Keratinocyte (primary cell): ENCODE results near the gene MCM5. TPM values are rescaled to one million over a fixed set of nuclear protein-coding genes. Genes with fewer than 3 reads are reported as not detected.

Experiments used
- DNase-seq: peaks from one replicate; pipeline ENCODE4 v3.0.0-alpha.2; 2011; ENCODE audit warnings: low read depth, missing footprints, low spot score
- FAIRE-seq: peaks from 2 replicates; lab custom pipeline; 2011; peaks lifted over from hg19 to GRCh38; lab: Jason Lieb, UNC
- H2AFZ ChIP-seq: 2 replicates; pipeline ENCODE4 v1.6.0; 2012; ENCODE audit warnings: low read length, control low read depth, inconsistent platforms; ENCODE audit not compliant: control insufficient read depth
- H3K27ac ChIP-seq: 2 replicates; pipeline ENCODE4 v1.5.1; 2011; ENCODE audit warnings: low read length; ENCODE audit not compliant: control insufficient read depth, insufficient read depth
- H3K27me3 ChIP-seq: 3 replicates; pipeline ENCODE4 v1.6.0; 2011; ENCODE audit warnings: low read length; ENCODE audit not compliant: control insufficient read depth, insufficient read depth; ENCODE audit errors: extremely low read depth
- H3K36me3 ChIP-seq, 2 experiments: 2 replicates in 1 of 2; 3 replicates in 1 of 2; pipeline ENCODE4 v1.5.1; 2011; ENCODE audit warnings: low read length in 2 of 2, mild to moderate bottlenecking in 1 of 2; ENCODE audit not compliant: control insufficient read depth in 2 of 2, insufficient read depth in 2 of 2; ENCODE audit errors: extremely low read depth in 1 of 2
- H3K4me1 ChIP-seq: 3 replicates; pipeline ENCODE4 v1.5.1; 2011; ENCODE audit warnings: low read length; ENCODE audit not compliant: control insufficient read depth, insufficient read depth; ENCODE audit errors: extremely low read depth
- H3K4me2 ChIP-seq: 3 replicates; pipeline ENCODE4 v1.6.0; 2011; ENCODE audit warnings: low read depth, low read length; ENCODE audit not compliant: control insufficient read depth, insufficient read depth; ENCODE audit errors: extremely low read depth
- H3K4me3 ChIP-seq, 3 experiments: fragments of 200-600 bp in 1 of 3; sonication (generic) in 1 of 3; 2 replicates in 2 of 3; 3 replicates in 1 of 3; pipeline ENCODE4 v1.5.1; 2011 to 2016; ENCODE audit warnings: low read length in 3 of 3, mild to moderate bottlenecking in 3 of 3, control low read depth in 2 of 3, inconsistent platforms in 1 of 3, low read depth in 1 of 3, mixed read lengths in 1 of 3, mixed run types in 1 of 3, moderate library complexity in 1 of 3; ENCODE audit not compliant: control insufficient read depth in 2 of 3, insufficient read depth in 2 of 3; ENCODE audit errors: extremely low read depth in 1 of 3
- H3K79me2 ChIP-seq: 2 replicates; pipeline ENCODE4 v1.6.0; 2012; ENCODE audit warnings: low read length; ENCODE audit not compliant: control insufficient read depth, insufficient read depth
- H3K9ac ChIP-seq: 3 replicates; pipeline ENCODE4 v1.6.0; 2011; ENCODE audit warnings: low read length; ENCODE audit not compliant: control insufficient read depth, insufficient read depth; ENCODE audit errors: extremely low read depth
- H3K9me1 ChIP-seq: 3 replicates; pipeline ENCODE4 v1.6.0; 2011; ENCODE audit warnings: low read length; ENCODE audit not compliant: control insufficient read depth, insufficient read depth; ENCODE audit errors: extremely low read depth
- H3K9me3 ChIP-seq: 2 replicates; pipeline ENCODE4 v1.5.1; 2012; ENCODE audit warnings: low read depth, low read length; ENCODE audit not compliant: control insufficient read depth
- H4K20me1 ChIP-seq: 3 replicates; pipeline ENCODE4 v1.6.0; 2011; ENCODE audit warnings: low read length; ENCODE audit not compliant: control insufficient read depth, insufficient read depth; ENCODE audit errors: extremely low read depth
- EZH2 ChIP-seq: IDR thresholded peaks from one replicate; pipeline ENCODE4 v1.6.1; 2012; ENCODE audit warnings: inconsistent platforms, mild to moderate bottlenecking, low read length, moderate library complexity
- dilution Hi-C: fragments of 300-500 bp; cut with MboI; formaldehyde crosslinking; loops from one replicate; pipeline ENCODE4 v1.7.0; 2020; ENCODE audit warnings: low sequenced_read_pairs; ENCODE audit not compliant: extremely low pct_ligation_motif_present
- polyA plus RNA-seq, 5 experiments: library from polyadenylated mRNA; depleted of rRNA in 3 of 5; stranded (reverse) in 3 of 5; stranded (forward) in 1 of 5; unstranded in 1 of 5; fragments of >200 nt; gene quantifications; 1 replicate in 1 of 5; 2 replicates in 3 of 5; 3 replicates in 1 of 5; pipeline versions ENCODE4 v1.2.1 to v1.2.3, GENCODE V29; 2011 to 2012; ENCODE audit warnings: missing spikeins in 2 of 5, low read depth in 1 of 5, low replicate concordance in 1 of 5
- TF ChIP-seq, protein P1 (sequence below), 3 experiments: IDR thresholded peaks in 1 of 3; conservative IDR thresholded peaks in 1 of 3; optimal IDR thresholded peaks in 1 of 3; 2 replicates in 2 of 3; 3 replicates in 1 of 3; pipeline versions ENCODE3 to v1.5.1; 2011; ENCODE audit warnings: low read length in 3 of 3, mild to moderate bottlenecking in 3 of 3, moderate library complexity in 2 of 3, control low read depth in 1 of 3, inconsistent platforms in 1 of 3; ENCODE audit not compliant: insufficient read depth in 2 of 3; ENCODE audit errors: extremely low read depth in 1 of 3

The MCM5 gene
- polyA plus RNA-seq, 1 donor (not counting 4 experiments of a cell fraction or from before 2014, with no cell fraction given) = 24.4 TPM

DNA sequence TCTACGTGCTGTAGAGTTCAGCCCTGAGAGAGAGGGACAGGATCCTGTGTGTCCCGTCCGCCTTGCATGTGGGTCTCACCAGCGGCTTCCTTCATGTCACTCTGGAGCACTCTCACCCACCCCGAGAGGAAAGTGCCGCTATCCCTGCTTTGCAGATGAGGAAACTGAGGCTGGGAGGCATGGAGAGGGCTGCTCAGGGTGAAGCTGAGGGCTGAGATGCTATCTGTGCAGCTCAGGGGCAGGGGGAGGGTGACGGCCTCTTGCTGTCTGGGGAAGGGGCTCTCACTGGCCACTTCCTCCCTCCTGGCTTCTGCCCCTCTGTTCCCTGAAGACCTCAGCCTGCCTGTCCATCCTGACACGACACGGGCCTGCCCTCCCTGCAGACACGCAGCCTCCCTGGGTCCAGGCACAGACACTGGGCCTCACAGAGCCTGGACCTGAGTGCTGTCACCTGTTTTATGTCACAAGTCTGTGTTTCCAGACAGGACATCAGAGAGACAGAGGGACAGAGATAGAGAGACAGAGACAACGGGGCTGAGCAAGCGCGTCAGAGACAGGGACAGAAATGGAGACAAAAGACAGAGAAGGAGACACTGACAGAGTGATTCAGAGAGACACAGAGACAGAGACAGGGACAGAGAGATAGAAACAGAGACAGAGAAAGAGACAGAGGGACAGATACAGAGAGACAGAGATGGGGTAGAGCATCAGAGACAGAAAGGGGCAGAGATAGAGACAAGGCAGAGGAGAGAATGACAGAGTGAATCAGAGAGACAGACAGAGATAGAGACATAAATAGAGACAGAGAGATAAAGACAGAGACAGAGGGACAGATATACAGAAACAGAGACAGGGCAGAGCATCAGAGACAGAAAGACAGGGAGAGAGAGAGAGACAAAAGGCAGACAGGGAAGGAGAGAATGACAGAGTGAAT lies 53.1 kb downstream of the MCM5 start:
- no peaks in the 10 kb centered on the region for H3K36me3 ChIP-seq
- H3K79me2 ChIP-seq = no peaks in the 10 kb centered on the region
- DNase-seq = no peak
- peaks cover 3% of the 10 kb centered on the region for H3K4me1 ChIP-seq
- no peak overlapping the region for H3K4me3 ChIP-seq
- H3K9me1 ChIP-seq = no peaks in the 10 kb centered on the region
- H3K9ac ChIP-seq = no peak overlapping the region
- no peak overlapping the region for H3K27ac ChIP-seq
- H3K9me3 ChIP-seq = no peaks in the 10 kb centered on the region
- dilution Hi-C loops = no loop called here
- H2AFZ ChIP-seq = no peak overlapping the region
- no peak overlapping the region for H3K4me2 ChIP-seq
- no peak for FAIRE-seq
- TF ChIP-seq EZH2 = no peak
- TF ChIP-seq, protein P1, sequence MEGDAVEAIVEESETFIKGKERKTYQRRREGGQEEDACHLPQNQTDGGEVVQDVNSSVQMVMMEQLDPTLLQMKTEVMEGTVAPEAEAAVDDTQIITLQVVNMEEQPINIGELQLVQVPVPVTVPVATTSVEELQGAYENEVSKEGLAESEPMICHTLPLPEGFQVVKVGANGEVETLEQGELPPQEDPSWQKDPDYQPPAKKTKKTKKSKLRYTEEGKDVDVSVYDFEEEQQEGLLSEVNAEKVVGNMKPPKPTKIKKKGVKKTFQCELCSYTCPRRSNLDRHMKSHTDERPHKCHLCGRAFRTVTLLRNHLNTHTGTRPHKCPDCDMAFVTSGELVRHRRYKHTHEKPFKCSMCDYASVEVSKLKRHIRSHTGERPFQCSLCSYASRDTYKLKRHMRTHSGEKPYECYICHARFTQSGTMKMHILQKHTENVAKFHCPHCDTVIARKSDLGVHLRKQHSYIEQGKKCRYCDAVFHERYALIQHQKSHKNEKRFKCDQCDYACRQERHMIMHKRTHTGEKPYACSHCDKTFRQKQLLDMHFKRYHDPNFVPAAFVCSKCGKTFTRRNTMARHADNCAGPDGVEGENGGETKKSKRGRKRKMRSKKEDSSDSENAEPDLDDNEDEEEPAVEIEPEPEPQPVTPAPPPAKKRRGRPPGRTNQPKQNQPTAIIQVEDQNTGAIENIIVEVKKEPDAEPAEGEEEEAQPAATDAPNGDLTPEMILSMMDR (optimal IDR thresholded peaks at IDR 0.05 in 1 of 3, IDR thresholded peaks at IDR 0.05 in 1 of 3, conservative IDR thresholded peaks at IDR 0.05 in 1 of 3; ENCODE audit: extremely low read depth in 1 of 3, insufficient read depth in 2 of 3, low read length in 3 of 3) = no peak
- H4K20me1 ChIP-seq = no peaks in the 10 kb centered on the region
- peaks cover 5% of the 10 kb centered on the region for H3K27me3 ChIP-seq

DNA sequence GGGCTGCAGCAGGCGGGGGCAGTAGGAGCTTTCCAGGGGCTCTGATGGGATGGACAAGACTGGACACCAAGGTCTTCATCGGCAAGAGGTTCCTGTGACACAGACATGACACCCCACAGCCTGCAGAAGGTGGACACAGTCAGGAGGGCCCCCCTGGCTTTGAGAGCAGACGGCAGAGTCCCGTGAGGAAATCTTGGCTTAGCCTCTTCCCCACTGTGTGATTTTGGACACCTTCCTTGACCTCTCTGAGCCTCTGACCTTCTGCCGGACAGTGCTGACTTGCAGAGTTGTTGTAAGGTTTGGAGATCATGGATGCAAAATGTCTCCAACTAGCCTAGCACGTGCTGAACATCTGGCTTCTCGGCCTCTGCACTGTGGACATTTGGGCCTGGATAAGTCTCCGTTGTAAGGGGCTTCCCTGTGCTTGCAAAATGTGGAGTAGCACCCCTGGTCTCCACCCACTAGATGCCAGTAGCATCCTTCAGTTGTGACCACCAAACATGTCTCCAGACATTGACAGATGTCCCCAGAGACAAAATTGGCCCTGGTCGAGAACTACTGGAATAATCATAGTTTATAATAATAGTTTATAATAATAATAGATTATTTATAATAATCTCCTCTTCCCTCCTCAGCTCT lies 54.6 kb downstream of the MCM5 start:
- Histone ChIP-seq H3K4me1 (peaks cover 15% of the 10 kb centered on the region), H2AFZ (no peak overlapping the region), H3K9ac (no peak overlapping the region), H3K79me2 (no peaks in the 10 kb centered on the region), H3K4me2 (no peak overlapping the region), H3K9me3 (no peaks in the 10 kb centered on the region), H3K36me3 (no peaks in the 10 kb centered on the region), H3K27ac (no peak overlapping the region), H3K27me3 (peaks cover 5% of the 10 kb centered on the region), H3K9me1 (no peaks in the 10 kb centered on the region), H3K4me3 (no peak overlapping the region), H4K20me1 (no peaks in the 10 kb centered on the region)
- dilution Hi-C loops = no loop called here
- no peak for DNase-seq
- TF ChIP-seq, protein P1 (optimal IDR thresholded peaks at IDR 0.05 in 1 of 3, IDR thresholded peaks at IDR 0.05 in 1 of 3, conservative IDR thresholded peaks at IDR 0.05 in 1 of 3; ENCODE audit: extremely low read depth in 1 of 3, insufficient read depth in 2 of 3, low read length in 3 of 3) = peak in 1 of 3 experiments; percentile 39
- no peak for TF ChIP-seq EZH2
- no peak for FAIRE-seq
